ENCODE measurements around the gene DDX39B.

DDX39B gene

GRCh38 chr6:31528821-31529328 is 12.9 kb downstream of the DDX39B start, which contains the start of gene MCCD1:
Gene MCCD1, plus strand, starts transcription at chr6:31528962. Its CDS starts 53 bp downstream, at chr6:31529015.
- no peak within 1 kb of the TSS for H3K4me3 ChIP-seq (ENCODE audit: low read length)
- H3K36me3 ChIP-seq (ENCODE audit: control insufficient read depth, low read length), result peaks cover 49% of the 10 kb centered on the region
- no peak within 1 kb of the TSS for H3K27ac ChIP-seq (ENCODE audit: low read depth, low read length)
- peaks cover 48% of the 10 kb centered on the region for H3F3A ChIP-seq (ENCODE audit: control insufficient read depth, insufficient read depth)
- no peaks in the 10 kb centered on the region for H3K9me3 ChIP-seq (ENCODE audit: control insufficient read depth, insufficient read depth, low read length)
- TF ChIP-seq CTCF (IDR thresholded peaks at IDR 0.05; ENCODE audit: low read depth, low read length, poor library complexity, severe bottlenecking), result no peak
- no peak for TF ChIP-seq EZH2phosphoT487 (IDR thresholded peaks at IDR 0.05; ENCODE audit: borderline replicate concordance, low read length)
- no peaks in the 10 kb centered on the region for H3K9me2 ChIP-seq (replicated peaks; ENCODE audit: control insufficient read depth, low read length)
- H3K79me2 ChIP-seq (ENCODE audit: control insufficient read depth, low read length), result peaks cover 7% of the 10 kb centered on the region
- no peaks in the 10 kb centered on the region for H3K27me3 ChIP-seq (ENCODE audit: control insufficient read depth, low read length)
- H3K4me1 ChIP-seq (ENCODE audit: control insufficient read depth, low read length), result no peaks in the 10 kb centered on the region
- H4K20me1 ChIP-seq (ENCODE audit: control insufficient read depth, insufficient read depth, low read depth, low read length), result peaks cover 14% of the 10 kb centered on the region; the same call in 1 of the 2 replicates
- H3K4me2 ChIP-seq (ENCODE audit: low read length), result no peak within 1 kb of the TSS

DNA sequence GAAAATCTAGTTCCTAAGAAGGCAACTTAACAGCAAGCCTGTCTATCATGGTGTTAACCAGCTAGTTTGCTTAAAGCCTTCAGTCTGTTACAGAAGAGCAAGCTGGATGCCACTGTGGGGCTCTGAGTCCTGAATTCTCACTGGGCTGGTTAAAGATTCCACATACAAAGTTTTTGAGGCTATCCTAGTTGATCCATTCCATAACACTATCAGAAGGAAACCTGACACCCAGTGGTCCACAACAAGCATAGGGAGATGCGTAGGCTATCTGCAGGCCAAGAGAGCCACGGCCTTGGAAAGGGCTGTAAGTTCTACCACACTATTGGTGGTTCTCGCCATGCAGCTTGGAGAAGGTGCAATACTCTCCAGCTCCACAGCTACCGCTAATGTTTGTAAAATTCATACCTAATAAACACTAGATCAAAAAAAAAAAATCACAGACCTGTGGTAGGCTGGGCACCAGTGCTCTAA is 13.5 kb downstream of the DDX39B start:
- Histone ChIP-seq H3K36me3 (ENCODE audit: control insufficient read depth, low read length) (peaks cover 44% of the 10 kb centered on the region), H4K20me1 (ENCODE audit: control insufficient read depth, insufficient read depth, low read depth, low read length) (peaks cover 12% of the 10 kb centered on the region; the same call in 1 of the 2 replicates), H3K4me1 (ENCODE audit: control insufficient read depth, low read length) (no peaks in the 10 kb centered on the region), H3K27ac (ENCODE audit: low read depth, low read length) (no peak overlapping the region), H3K4me2 (ENCODE audit: low read length) (no peak overlapping the region), H3K9me2 (replicated peaks; ENCODE audit: control insufficient read depth, low read length) (no peaks in the 10 kb centered on the region), H3K27me3 (ENCODE audit: control insufficient read depth, low read length) (no peaks in the 10 kb centered on the region), H3K9me3 (ENCODE audit: control insufficient read depth, insufficient read depth, low read length) (no peaks in the 10 kb centered on the region), H3K4me3 (ENCODE audit: low read length) (no peak overlapping the region), H3K79me2 (ENCODE audit: control insufficient read depth, low read length) (peaks cover 4% of the 10 kb centered on the region), H3F3A (ENCODE audit: control insufficient read depth, insufficient read depth) (peaks cover 47% of the 10 kb centered on the region)
- no peak for TF ChIP-seq EZH2phosphoT487 (IDR thresholded peaks at IDR 0.05; ENCODE audit: borderline replicate concordance, low read length)
- no peak for TF ChIP-seq CTCF (IDR thresholded peaks at IDR 0.05; ENCODE audit: low read depth, low read length, poor library complexity, severe bottlenecking)

DNA sequence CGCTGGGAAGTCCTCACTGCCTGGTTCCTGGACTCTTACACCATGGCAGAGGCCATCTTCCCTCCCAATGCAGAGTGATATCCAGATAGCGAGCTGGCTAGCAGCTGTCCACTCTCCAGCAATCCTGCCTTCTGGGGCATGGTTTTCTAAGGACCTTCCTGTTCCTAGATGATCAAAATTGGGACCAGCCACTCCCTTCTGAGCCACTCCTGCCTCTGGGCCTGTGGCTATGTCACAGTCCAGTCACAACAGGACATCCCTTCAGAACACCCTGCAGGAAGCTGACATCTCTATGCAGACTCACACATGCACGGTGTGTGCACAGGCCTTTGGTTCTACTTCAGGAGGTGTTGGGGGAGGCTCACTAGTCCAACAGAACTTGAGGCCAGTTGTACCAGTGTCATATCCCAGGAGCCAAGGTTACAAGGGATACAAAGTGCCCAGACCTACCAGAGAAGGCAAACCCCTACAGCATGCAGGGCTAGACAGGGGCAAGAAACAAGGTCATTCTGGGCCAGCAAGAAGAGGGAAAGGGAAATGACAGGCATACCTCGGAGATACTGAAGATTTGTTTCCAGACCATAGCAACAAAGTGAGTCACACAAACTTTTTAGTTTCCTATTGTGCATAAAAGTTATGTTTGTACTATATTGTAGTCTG is 15.7 kb downstream of the DDX39B start:
- no peak overlapping the region for H3K27ac ChIP-seq (ENCODE audit: low read depth, low read length)
- peaks cover 5% of the 10 kb centered on the region; the same call in 1 of the 2 replicates for H4K20me1 ChIP-seq (ENCODE audit: control insufficient read depth, insufficient read depth, low read depth, low read length)
- no peaks in the 10 kb centered on the region for H3K9me2 ChIP-seq (replicated peaks; ENCODE audit: control insufficient read depth, low read length)
- H3K4me2 ChIP-seq (ENCODE audit: low read length), result no peak overlapping the region
- no peaks in the 10 kb centered on the region for H3K79me2 ChIP-seq (ENCODE audit: control insufficient read depth, low read length)
- H3K4me1 ChIP-seq (ENCODE audit: control insufficient read depth, low read length), result no peaks in the 10 kb centered on the region
- H3K36me3 ChIP-seq (ENCODE audit: control insufficient read depth, low read length), result peaks cover 21% of the 10 kb centered on the region
- H3K9me3 ChIP-seq (ENCODE audit: control insufficient read depth, insufficient read depth, low read length), result no peaks in the 10 kb centered on the region
- peaks cover 30% of the 10 kb centered on the region for H3F3A ChIP-seq (ENCODE audit: control insufficient read depth, insufficient read depth)
- H3K4me3 ChIP-seq (ENCODE audit: low read length), result no peak overlapping the region
- TF ChIP-seq CTCF (IDR thresholded peaks at IDR 0.05; ENCODE audit: low read depth, low read length, poor library complexity, severe bottlenecking), result no peak
- TF ChIP-seq EZH2phosphoT487 (IDR thresholded peaks at IDR 0.05; ENCODE audit: borderline replicate concordance, low read length), result no peak
- no peaks in the 10 kb centered on the region for H3K27me3 ChIP-seq (ENCODE audit: control insufficient read depth, low read length)

Measured in DOHH2 (cell line).